D341Med (cell line): ENCODE results near the gene PIP4K2A.
"Not testable (repeated sequence)": the region's sequence is repeated elsewhere in the genome, so short reads cannot be mapped to it uniquely, and the experiment has no call there.

Experiments used
- DNase-seq: peaks from one replicate; pipeline ENCODE4 v3.0.0; 2012; ENCODE audit warnings: low spot score

Gene PIP4K2A

DNA sequence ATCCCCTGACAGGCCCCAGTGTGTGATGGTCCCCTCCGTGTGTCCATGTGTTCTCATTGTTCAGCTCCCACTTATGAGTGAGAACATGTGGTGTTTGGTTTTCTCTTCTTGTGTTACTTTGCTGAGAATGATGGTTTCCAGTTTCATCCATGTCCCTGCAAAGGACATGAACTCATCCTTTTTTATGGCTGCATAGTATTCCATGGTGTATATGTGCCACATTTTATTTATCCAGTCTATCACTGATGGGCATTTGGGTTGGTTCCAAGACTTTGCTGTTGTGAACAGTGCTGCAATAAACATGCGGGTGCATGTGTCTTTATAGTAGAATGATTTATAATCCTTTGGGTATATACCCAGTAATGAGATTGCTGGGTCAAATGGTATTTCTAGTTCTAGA lies 206.2 kb downstream of the PIP4K2A start:
- not testable (repeated sequence) for DNase-seq

- no peak for DNase-seq
Observed at GRCh38 chr10:22505911-22506685, 208.3 kb downstream of the PIP4K2A start.

DNA sequence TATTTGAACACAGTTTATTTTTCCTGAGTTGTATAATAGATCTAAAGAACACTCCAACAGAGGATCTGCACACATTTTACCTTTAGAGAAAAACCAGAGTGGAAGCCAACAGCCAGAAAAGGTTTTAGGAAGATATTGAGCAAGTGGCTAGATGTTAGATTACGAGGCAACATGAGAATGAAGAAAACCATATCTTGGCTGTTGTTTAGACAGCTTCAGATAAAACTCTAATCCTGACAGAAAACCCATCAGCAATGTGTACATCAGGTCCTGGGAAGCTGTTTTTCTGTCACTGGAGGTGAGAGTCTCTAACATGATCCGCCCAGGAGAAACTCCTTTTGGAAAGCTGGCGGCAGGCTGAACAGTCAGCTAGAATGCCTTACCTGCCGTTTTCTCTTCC lies 209.6 kb downstream of the PIP4K2A start:
- DNase-seq = no peak

GRCh38 chr10:22503315-22504088 lies 210.9 kb downstream of the PIP4K2A start:
- no peak for DNase-seq

GRCh38 chr10:22501863-22502262 lies 212.5 kb downstream of the PIP4K2A start:
- no peak for DNase-seq

DNA sequence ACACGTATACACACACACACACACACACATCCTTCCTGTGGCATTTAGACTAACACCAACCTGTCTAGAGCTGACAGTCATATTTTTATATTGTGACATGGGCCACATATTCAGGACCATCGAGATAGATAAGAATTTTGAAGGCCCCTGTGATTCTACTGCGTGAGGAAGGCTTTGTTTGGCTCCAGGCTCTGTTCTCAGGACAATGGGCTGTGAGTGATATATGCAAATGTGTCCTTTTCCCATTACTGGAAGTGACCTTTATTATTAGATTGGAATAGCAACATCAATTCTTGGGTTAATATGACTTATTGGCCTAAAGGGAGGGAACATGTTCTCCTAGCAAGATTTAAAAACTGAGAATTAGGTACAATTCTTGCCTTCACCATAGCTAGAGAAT lies 213.0 kb downstream of the PIP4K2A start:
- DNase-seq = no peak

DNA sequence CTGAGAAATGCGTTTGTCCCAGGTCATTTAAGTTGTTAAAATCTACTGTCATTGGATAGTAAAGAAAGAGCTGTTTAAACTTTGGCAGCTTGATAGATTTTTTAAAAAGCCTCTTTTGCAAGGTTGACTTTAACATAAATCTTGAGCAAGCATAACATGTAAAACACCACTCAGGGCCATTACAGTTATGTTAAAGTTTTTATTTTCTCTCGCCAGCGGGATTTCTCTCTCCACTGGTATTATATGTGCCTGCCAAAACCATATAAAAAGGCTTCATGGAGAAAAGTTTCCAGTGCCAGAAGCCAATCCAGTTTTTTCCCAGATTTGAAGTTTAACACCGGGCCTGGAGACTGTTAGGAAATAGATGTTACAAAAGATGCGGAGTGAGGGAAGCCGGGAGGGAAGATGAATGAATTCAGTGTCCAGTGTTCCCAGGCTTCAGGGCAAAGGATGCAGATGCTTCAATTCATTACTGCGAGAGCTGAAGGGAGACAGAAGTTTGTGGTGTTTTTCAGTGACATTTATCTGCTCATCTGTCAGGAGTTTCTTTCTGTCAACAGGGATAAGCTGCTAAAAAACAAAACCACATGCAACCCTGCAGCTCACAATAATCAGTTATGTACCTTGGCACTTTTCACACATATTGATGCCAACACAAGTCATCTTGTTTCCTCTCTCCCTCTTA lies 213.6 kb downstream of the PIP4K2A start:
- DNase-seq = no peak

DNA sequence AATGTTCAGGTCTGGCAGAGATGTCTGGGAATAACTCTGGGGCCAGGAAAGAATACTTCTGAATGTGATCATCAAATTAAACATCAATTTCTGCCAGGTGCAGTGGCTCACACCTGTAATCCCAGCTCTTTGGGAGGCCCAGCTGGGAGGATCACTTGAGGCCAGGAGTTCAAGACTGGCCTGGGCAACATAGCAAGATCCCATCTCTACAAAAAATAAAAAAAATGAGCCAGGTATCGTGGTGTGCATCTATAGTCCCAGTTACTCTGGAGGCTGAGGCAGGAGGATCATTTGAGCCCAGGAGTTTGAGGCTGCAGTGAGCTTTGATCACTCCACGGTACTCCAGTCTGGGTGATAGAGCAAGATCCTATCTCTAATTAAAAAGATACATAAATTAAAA lies 214.4 kb downstream of the PIP4K2A start:
- not testable (repeated sequence) for DNase-seq

DNA sequence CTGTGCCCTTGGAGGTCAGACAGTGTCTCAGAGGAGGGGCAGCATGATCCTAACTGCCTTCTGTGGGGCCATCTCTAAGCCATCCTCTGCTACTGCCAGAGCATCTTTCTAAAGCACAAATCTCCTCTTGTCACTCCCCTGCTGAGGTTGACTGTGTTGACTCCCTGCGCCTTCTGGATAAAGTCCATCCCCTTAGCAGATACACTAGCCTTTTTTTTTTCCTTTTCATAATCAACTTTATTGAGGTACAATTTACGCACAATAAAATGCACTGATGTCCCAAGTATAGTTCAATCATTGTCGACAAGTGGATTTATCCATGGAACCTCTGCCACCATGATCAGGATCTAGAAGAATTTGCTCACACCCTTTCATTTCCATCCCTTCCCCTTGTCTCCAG lies 219.0 kb downstream of the PIP4K2A start:
- DNase-seq = no peak

DNA sequence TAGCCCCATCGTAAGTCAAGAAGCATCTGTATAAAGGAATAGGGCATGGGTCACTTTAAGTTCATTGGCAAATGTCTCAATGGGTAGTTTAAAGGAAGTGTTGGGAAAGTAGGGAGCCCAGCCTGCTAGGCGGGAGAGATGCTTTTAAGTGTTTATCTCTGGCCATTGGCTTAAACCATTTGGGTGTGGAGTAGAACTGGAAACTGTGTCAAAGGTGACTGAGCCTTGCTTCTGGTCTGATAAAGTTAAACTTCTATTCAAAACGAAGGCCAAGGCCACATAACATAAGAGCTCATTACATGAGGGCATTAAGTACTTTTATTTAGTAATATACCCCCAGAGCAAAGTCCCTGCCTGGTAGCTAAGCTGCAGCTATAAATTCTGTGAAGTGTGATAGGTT lies 220.4 kb downstream of the PIP4K2A start:
- no peak for DNase-seq

DNA sequence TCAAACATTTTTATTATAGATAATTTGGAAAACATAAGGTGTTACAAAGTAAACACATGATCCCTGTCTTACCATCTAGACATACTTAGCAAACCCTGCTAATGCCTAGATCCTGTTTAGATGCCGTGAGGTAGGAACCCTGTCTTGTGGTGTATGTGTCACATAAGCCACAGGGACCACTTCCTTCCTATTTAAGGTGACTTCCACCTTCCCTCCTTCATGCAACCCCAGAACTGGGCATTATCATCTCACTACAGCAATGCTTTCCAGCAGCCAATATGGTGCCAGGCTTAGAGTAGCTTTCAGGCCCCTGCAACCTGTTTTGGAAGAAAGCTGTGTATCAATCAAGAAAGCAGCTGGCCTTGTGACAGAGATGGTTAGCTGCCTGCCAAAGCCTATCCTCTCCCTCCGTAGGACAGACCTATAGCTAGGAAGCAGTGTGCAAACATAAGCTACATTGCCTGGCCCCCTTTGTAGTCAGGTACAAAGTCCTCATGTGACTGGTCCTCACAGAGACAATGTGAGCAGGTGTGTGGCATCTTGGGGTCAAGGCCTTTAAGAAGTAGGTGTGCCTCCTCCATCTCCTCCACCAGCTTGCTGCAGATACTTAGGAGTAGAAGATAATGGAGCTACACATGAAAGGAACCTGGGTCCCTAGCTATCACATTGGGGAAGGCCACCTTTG lies 222.3 kb downstream of the PIP4K2A start:
- no peak for DNase-seq

- no peak for DNase-seq
Observed at GRCh38 chr10:22491480-22491879, 222.9 kb downstream of the PIP4K2A start.

- no peak for DNase-seq
Observed at GRCh38 chr10:22489975-22490374, 224.4 kb downstream of the PIP4K2A start.

DNA sequence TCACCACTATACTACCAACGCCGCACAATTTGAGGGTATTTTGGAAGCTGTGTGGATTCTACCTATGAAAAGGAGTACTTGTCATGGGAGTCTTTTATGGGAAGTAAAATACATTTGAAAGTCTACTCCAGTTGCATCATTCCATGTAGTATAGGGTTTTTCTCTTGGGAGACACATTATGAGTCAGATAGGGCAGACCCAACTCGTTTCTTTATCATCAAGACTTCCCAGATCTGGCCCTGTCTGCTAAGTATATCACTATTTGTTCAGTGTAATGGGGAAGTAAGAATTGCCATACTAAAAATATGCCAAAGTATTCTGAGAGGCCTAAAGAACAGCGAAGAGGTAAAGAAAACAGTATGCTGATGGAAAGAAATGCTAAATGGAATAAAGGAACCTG lies 224.9 kb downstream of the PIP4K2A start:
- no peak for DNase-seq

DNA sequence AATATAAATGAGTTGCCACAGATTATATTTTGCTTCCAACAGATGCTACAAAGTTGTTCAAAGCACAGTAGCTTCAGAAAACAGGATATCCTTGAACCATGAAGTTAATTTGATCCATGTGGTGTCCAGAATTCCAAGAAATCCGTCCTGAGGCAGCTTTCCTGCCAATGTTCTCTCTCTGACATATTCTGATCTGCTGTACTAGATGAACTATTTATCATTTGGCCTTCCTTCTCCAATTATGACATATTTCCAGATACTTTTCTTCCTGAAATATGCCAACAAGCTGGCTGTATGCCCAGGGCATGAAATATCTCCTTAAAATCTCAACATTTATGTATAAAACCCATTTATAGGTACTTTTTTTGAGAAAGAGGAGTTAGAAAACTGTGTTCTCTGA lies 227.9 kb downstream of the PIP4K2A start:
- no peak for DNase-seq
